ENCODE results near the gene SLC25A19. TPM values are rescaled to one million over a fixed set of nuclear protein-coding genes. Genes with fewer than 3 reads are reported as not detected.

The SLC25A19 gene
- total and polyA plus RNA-seq, 9 of the 15 experiments (the other 6 are each of a cell fraction or from before 2014, with no cell fraction given), result 33.4 to 76.6 (median 55.3) TPM

DNA sequence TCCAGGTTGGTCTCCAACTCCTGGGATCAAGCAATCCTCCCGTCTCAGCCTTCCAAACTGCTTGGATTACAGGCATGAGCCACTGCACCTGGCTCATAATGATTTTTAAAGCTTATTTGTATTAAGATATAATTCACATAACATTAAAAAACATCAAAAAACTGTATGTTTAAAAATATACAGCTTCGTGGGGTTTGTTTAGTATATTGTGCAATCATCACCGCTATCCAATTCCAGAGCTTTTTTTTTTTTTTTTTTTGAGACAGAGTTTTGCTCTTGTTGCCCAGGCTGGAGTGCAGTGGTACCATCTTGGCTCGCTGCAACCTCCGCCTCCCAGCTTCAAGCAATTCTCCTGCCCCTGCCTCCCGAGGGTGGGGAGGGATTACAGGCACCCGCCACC is 11.0 kb upstream of the SLC25A19 start:
- POLR2A ChIA-PET, result interaction anchor here (0.6 to 2.0 kb wide), 3 partner anchors 9 to 68 kb away, joined by 3 to 8 read pairs (median 4); partner anchors contain the start of gene SLC25A19
- Histone ChIP-seq H3K4me3 (no peak overlapping the region), H4K20me1 (replicated peaks; ENCODE audit: control insufficient read depth, insufficient read depth, low read length) (no peaks in the 10 kb centered on the region), H3K4me1 (replicated peaks in 1 of 2; ENCODE audit: control insufficient read depth in 2 of 2, insufficient read depth in 2 of 2, low read length in 2 of 2) (peaks cover 6 to 8% of the 10 kb centered on the region in 2 experiments; a peak in 3 of 5 replicates), H2AFZ (ENCODE audit: low read depth, low read length) (no peak overlapping the region), H3K79me2 (ENCODE audit: control insufficient read depth, insufficient read depth, low read length) (no peaks in the 10 kb centered on the region), H3K36me3 (ENCODE audit: control insufficient read depth, insufficient read depth, low read length) (no peaks in the 10 kb centered on the region), H3K9me3 (replicated peaks; ENCODE audit: control insufficient read depth, insufficient read depth, low read depth, low read length) (no peaks in the 10 kb centered on the region), H3K9me1 (ENCODE audit: control insufficient read depth, insufficient read depth, low read length) (no peaks in the 10 kb centered on the region), H3K27ac (ENCODE audit: extremely low read depth, low read depth, low read length) (no peak overlapping the region), H3K9ac (ENCODE audit: insufficient read depth in 1 of 2, low read depth in 2 of 2, low read length in 2 of 2) (no peak overlapping the region), H3K27me3 (ENCODE audit: control insufficient read depth in 2 of 2, insufficient read depth in 2 of 2, low read length in 2 of 2) (no peaks in the 10 kb centered on the region), H3K4me2 (ENCODE audit: insufficient read depth, low read length) (no peak overlapping the region)
- BruUV-seq (replicated peaks), result no TSS peak
- FAIRE-seq, result no peak
- in situ Hi-C loops (cut with MboI) (no loop called here), intact Hi-C loops (cut with micrococcal nuclease) (no loop called here)
- CTCF ChIA-PET (ENCODE audit: low intra/inter-chr PET ratio), result no interaction called here
- ATAC-seq, result no peak
- 25% methylated on average over 3 of the region's 7 CpGs for WGBS (ENCODE audit: insufficient coverage, low coverage, missing lambda C conversion rate)
- TF ChIP-seq ZZZ3 (IDR thresholded peaks at IDR 0.05) (no peak), ZNF384 (IDR thresholded peaks at IDR 0.05; ENCODE audit: low read depth, low read length) (no peak), MCM2 (IDR thresholded peaks at IDR 0.05; ENCODE audit: low read depth) (no peak), CBX1 (IDR thresholded peaks at IDR 0.05; ENCODE audit: low read depth) (no peak), ZNF76 (CRISPR knock-in tag; IDR thresholded peaks at IDR 0.05; ENCODE audit: borderline replicate concordance) (no peak), ZNF609 (CRISPR knock-in tag; IDR thresholded peaks at IDR 0.05; ENCODE audit: borderline replicate concordance) (no peak), HDAC1 (IDR thresholded peaks at IDR 0.05) (no peak), CEBPG (CRISPR knock-in tag; IDR thresholded peaks at IDR 0.05) (no peak), CEBPG (tag; conservative IDR thresholded peaks at IDR 0.05 in 1 of 2, IDR thresholded peaks at IDR 0.05 in 1 of 2) (peak; percentile 32 to 85; a peak in 2 of 4 replicates), DDX20 (tag; IDR thresholded peaks at IDR 0.05; ENCODE audit: low read depth) (no peak), MEF2A (IDR thresholded peaks at IDR 0.05; ENCODE audit: control insufficient read depth, low read depth, low read length) (no peak), CEBPB (tag; IDR thresholded peaks at IDR 0.05) (peak; percentile 81), DPF2 (IDR thresholded peaks at IDR 0.05) (no peak), KAT8 (IDR thresholded peaks at IDR 0.05; ENCODE audit: low read depth) (no peak)
- TF ChIP-seq, protein P1, sequence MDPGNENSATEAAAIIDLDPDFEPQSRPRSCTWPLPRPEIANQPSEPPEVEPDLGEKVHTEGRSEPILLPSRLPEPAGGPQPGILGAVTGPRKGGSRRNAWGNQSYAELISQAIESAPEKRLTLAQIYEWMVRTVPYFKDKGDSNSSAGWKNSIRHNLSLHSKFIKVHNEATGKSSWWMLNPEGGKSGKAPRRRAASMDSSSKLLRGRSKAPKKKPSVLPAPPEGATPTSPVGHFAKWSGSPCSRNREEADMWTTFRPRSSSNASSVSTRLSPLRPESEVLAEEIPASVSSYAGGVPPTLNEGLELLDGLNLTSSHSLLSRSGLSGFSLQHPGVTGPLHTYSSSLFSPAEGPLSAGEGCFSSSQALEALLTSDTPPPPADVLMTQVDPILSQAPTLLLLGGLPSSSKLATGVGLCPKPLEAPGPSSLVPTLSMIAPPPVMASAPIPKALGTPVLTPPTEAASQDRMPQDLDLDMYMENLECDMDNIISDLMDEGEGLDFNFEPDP (CRISPR knock-in tag; IDR thresholded peaks at IDR 0.05), result no peak
- TF ChIP-seq, protein P2, sequence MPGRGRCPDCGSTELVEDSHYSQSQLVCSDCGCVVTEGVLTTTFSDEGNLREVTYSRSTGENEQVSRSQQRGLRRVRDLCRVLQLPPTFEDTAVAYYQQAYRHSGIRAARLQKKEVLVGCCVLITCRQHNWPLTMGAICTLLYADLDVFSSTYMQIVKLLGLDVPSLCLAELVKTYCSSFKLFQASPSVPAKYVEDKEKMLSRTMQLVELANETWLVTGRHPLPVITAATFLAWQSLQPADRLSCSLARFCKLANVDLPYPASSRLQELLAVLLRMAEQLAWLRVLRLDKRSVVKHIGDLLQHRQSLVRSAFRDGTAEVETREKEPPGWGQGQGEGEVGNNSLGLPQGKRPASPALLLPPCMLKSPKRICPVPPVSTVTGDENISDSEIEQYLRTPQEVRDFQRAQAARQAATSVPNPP (IDR thresholded peaks at IDR 0.05; ENCODE audit: borderline replicate concordance, insufficient read depth, insufficient read length), result no peak
- no peak for DNase-seq (ENCODE audit: extremely low read depth in 1 of 4, low spot score in 3 of 4)
